ENCODE data around the gene PITPNB. TPM values are rescaled to one million over a fixed set of nuclear protein-coding genes. Genes with fewer than 3 reads are reported as not detected.

The PITPNB gene
- total and polyA plus RNA-seq, 8 donors: 51.1 to 79.3 (median 71.2) TPM

DNA sequence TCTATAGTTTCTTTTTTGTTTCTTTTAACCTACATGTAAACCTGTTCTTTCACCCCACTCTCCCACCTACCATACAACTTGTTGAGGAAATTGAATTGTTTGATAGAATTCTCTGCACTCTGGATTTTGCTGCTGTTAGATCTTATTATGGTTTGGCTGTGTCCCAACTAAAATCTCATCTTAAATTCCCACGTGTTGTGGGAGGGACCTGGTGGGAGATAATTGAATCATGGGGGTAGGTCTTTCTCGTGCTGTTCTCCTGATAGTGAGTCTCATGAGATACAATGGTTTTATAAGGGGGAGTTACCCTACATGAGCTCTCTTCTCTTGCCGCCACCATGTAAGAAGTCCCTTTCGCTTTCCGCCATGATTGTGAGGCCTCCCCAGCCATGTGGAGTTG lies 15.0 kb upstream of the PITPNB start:
- intact Hi-C loops (cut with DNase I): no loop called here
- TF ChIP-seq, protein P1, sequence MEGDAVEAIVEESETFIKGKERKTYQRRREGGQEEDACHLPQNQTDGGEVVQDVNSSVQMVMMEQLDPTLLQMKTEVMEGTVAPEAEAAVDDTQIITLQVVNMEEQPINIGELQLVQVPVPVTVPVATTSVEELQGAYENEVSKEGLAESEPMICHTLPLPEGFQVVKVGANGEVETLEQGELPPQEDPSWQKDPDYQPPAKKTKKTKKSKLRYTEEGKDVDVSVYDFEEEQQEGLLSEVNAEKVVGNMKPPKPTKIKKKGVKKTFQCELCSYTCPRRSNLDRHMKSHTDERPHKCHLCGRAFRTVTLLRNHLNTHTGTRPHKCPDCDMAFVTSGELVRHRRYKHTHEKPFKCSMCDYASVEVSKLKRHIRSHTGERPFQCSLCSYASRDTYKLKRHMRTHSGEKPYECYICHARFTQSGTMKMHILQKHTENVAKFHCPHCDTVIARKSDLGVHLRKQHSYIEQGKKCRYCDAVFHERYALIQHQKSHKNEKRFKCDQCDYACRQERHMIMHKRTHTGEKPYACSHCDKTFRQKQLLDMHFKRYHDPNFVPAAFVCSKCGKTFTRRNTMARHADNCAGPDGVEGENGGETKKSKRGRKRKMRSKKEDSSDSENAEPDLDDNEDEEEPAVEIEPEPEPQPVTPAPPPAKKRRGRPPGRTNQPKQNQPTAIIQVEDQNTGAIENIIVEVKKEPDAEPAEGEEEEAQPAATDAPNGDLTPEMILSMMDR (IDR thresholded peaks at IDR 0.05): no peak
- ATAC-seq (no peak), DNase-seq (no peak)
- Histone ChIP-seq H3K4me3 (no peak overlapping the region), H3K36me3 (no peaks in the 10 kb centered on the region), H3K27me3 (no peaks in the 10 kb centered on the region), H3K4me1 (no peaks in the 10 kb centered on the region), H3K9me3 (no peaks in the 10 kb centered on the region), H3K27ac (no peak overlapping the region)

DNA sequence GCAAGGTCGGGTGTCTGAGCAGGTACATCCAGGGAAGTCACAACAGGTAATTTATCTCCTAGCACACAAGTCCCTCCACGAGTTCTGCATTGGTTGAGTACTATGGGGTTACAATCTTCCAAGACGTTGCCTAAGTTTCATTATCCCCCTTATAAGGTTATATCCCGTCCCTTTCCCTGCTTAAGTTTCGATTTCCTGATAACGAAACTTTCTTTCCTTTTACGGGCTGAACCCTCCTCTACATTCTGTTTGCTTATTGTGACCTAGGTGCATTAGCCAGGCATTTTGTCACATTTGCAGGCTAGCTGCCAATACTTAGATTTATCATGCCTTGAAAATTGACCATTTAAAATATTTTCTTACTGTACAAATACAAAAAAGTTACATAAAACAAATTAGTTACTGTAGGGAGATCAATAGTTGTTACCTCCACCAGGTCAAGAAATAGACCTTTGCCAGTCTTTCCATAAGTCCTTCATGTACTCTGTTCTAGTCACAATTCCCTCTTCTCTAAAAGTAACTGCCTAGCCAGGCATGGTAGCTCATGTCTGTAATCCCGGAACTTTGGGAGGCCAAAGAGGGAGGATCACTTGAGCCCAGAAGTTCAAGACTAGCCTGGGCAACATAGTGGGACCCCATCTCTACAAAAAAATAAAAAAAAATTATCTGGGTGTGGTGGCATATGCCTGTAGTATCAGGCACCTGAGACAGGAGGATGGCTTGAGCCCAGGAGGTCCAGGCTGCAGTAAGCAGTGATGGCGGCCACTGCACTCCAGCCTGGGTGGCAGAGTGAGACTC lies 14.3 kb upstream of the PITPNB start:
- Histone ChIP-seq H3K4me1 (no peaks in the 10 kb centered on the region), H3K9me3 (no peaks in the 10 kb centered on the region), H3K4me3 (no peak overlapping the region), H3K36me3 (no peaks in the 10 kb centered on the region), H3K27me3 (no peaks in the 10 kb centered on the region), H3K27ac (no peak overlapping the region)
- intact Hi-C loops (cut with DNase I): no loop called here
- DNase-seq (no peak), ATAC-seq (no peak)
- TF ChIP-seq, protein P1 (IDR thresholded peaks at IDR 0.05): no peak

DNA sequence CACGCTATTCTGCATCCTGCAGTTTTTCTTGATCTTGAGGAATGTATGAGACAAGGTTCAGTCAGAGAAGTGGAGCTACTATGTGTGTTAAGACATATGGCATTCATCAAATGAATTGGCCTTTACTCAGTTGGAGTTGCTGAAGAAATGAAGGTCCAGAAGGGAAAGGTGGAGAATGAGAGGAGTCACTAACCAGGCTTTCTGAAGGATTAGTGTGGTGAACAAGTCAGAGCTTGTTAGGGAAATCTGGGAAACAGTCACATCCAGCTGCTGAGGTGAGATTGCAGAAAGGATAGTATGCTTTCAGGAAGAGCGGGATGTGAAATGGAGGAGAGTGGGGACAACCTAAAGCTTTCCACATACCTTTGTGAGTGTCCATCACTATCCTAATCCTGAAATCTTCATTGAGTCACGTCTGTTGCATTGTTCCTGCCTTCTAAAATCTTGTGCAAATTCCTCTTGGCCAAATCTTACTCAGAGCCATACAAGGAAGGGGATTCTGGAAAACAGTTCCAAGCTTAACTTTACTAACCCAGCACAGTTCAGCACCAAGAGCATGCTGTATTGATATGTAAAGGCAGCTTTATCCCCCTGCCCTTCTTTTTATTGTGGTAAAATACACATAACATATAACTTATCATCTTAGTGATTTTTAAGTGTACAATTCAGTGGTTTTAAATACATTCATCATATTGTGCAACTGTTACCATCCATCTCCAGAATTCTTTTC lies 11.4 kb upstream of the PITPNB start:
- TF ChIP-seq, protein P1 (IDR thresholded peaks at IDR 0.05): no peak
- Histone ChIP-seq H3K4me3 (no peak overlapping the region), H3K9me3 (no peaks in the 10 kb centered on the region), H3K4me1 (no peaks in the 10 kb centered on the region), H3K27ac (no peak overlapping the region), H3K36me3 (no peaks in the 10 kb centered on the region), H3K27me3 (no peaks in the 10 kb centered on the region)
- intact Hi-C loops (cut with DNase I): no loop called here
- ATAC-seq: no peak
- DNase-seq: no peak

DNA sequence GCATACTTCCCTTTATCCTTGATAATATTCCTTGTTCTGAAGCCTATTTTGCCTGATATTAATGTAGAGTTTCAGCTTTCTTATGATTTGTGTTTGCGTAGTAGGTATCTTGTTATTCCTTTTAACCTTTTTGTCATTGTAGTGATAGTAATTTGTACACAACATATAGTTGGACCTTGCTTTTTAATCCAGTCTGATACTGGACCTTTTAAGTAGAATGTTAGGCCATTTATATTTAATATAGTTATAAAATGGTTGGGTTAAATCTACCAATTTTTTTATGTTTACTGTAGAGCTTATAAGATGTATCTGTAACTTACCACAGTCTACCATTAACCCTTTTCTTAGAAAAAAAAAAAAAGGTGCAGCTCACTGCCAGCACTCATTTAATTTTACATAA lies 8.6 kb upstream of the PITPNB start:
- Histone ChIP-seq H3K4me3 (no peak overlapping the region), H3K27me3 (no peaks in the 10 kb centered on the region), H3K27ac (no peak overlapping the region), H3K9me3 (no peaks in the 10 kb centered on the region), H3K36me3 (peaks cover 0 to 4% of the 10 kb centered on the region in 2 donors), H3K4me1 (no peaks in the 10 kb centered on the region)
- TF ChIP-seq, protein P1 (IDR thresholded peaks at IDR 0.05): no peak
- DNase-seq: no peak
- ATAC-seq: no peak
- intact Hi-C loops (cut with DNase I): no loop called here

DNA sequence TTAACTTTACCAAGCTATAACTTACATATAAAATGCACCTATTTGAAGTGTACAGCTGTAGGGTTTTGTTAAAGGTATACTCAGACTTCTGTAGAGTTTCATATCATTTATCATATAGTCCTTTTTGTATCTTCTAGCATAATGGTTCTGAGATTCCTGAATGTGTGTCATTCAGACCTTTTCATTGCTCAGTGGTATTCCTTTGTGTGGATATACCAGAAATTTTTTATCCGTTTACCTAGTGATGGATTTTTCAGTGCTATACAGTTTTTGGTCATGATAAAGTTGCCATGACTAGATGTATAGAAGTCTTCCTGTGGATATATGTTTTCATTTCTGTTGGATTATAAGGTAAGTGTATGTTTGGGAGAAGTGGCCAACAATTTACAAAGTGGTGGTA lies 6.3 kb upstream of the PITPNB start:
- Histone ChIP-seq H3K4me1 (peaks cover 3 to 17% of the 10 kb centered on the region in 2 donors), H3K9me3 (no peaks in the 10 kb centered on the region), H3K4me3 (no peak overlapping the region), H3K36me3 (peaks cover 0 to 6% of the 10 kb centered on the region in 2 donors), H3K27me3 (no peaks in the 10 kb centered on the region), H3K27ac (no peak overlapping the region)
- DNase-seq (no peak), ATAC-seq (no peak)
- intact Hi-C loops (cut with DNase I): no loop called here
- TF ChIP-seq, protein P1 (IDR thresholded peaks at IDR 0.05): no peak

Measured in left lung (tissue), 10 donors.